ENCODE data around the gene FEV.

- TF ChIP-seq, protein P1, sequence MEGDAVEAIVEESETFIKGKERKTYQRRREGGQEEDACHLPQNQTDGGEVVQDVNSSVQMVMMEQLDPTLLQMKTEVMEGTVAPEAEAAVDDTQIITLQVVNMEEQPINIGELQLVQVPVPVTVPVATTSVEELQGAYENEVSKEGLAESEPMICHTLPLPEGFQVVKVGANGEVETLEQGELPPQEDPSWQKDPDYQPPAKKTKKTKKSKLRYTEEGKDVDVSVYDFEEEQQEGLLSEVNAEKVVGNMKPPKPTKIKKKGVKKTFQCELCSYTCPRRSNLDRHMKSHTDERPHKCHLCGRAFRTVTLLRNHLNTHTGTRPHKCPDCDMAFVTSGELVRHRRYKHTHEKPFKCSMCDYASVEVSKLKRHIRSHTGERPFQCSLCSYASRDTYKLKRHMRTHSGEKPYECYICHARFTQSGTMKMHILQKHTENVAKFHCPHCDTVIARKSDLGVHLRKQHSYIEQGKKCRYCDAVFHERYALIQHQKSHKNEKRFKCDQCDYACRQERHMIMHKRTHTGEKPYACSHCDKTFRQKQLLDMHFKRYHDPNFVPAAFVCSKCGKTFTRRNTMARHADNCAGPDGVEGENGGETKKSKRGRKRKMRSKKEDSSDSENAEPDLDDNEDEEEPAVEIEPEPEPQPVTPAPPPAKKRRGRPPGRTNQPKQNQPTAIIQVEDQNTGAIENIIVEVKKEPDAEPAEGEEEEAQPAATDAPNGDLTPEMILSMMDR (IDR thresholded peaks at IDR 0.05): no peak
- TF ChIP-seq POLR2A (IDR thresholded peaks at IDR 0.05): no peak
Observed at GRCh38 chr2:218988650-218989049, 3.7 kb upstream of the FEV start.

Measured in lower leg skin (tissue), 3 donors.